ENCODE data around the gene NLRC5.

The NLRC5 gene

DNA sequence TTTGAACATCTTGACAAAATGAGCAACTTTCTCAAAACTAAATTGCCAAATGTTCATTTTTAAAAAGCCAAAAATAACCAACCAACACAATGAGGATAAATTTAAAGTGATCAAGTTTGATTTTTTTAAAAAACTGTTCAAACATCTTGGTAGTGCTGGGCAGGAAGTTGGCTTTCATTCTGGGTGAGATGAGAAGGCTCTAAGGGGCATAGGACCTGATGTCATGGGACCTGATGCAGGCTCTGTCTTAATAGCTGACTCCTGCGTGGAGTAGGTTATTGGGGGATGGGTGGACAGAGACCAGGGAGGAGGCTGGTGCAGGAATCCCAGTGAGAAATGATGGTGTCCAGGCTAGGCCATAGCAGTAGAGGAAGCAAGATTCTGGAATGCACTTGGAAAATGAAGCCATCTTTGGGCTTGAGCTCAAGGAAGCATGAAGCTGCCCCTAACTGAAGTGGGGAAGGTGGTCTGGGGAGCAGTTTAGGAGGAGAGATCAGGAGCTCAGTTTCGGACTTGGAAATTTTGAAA lies 20.4 kb downstream of the NLRC5 start:
- H3K9me2 ChIP-seq (replicated peaks; ENCODE audit: insufficient read depth, low read length): no peaks in the 10 kb centered on the region
- H3K9ac ChIP-seq (ENCODE audit: low read length): no peak overlapping the region
- no peaks in the 10 kb centered on the region for H3K9me3 ChIP-seq (replicated peaks; ENCODE audit: insufficient read depth, low read length)
- no peak for DNase-seq
- H3K27me3 ChIP-seq (replicated peaks; ENCODE audit: insufficient read depth, low read length): no peaks in the 10 kb centered on the region
- H3K4me2 ChIP-seq (ENCODE audit: low read depth, low read length): no peak overlapping the region
- H3K79me2 ChIP-seq (ENCODE audit: low read length): no peaks in the 10 kb centered on the region
- H3K27ac ChIP-seq (ENCODE audit: low read length): no peak overlapping the region
- H3K4me1 ChIP-seq (ENCODE audit: low read length): peaks cover 7% of the 10 kb centered on the region
- no peak overlapping the region for H3K4me3 ChIP-seq (ENCODE audit: low read length)
- H3F3A ChIP-seq (ENCODE audit: insufficient read depth, low read length): peaks cover 10% of the 10 kb centered on the region
- no peak for TF ChIP-seq EZH2 (optimal IDR thresholded peaks at IDR 0.05; ENCODE audit: low read depth, low read length)
- TF ChIP-seq, protein P1, sequence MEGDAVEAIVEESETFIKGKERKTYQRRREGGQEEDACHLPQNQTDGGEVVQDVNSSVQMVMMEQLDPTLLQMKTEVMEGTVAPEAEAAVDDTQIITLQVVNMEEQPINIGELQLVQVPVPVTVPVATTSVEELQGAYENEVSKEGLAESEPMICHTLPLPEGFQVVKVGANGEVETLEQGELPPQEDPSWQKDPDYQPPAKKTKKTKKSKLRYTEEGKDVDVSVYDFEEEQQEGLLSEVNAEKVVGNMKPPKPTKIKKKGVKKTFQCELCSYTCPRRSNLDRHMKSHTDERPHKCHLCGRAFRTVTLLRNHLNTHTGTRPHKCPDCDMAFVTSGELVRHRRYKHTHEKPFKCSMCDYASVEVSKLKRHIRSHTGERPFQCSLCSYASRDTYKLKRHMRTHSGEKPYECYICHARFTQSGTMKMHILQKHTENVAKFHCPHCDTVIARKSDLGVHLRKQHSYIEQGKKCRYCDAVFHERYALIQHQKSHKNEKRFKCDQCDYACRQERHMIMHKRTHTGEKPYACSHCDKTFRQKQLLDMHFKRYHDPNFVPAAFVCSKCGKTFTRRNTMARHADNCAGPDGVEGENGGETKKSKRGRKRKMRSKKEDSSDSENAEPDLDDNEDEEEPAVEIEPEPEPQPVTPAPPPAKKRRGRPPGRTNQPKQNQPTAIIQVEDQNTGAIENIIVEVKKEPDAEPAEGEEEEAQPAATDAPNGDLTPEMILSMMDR (IDR thresholded peaks at IDR 0.05; ENCODE audit: low read length): no peak
- no peak for TF ChIP-seq EZH2phosphoT487 (IDR thresholded peaks at IDR 0.05; ENCODE audit: low read length)
- H3K36me3 ChIP-seq (replicated peaks; ENCODE audit: insufficient read depth, low read length): no peaks in the 10 kb centered on the region
- H4K20me1 ChIP-seq (ENCODE audit: insufficient read depth, low read length): no peaks in the 10 kb centered on the region
- no peak overlapping the region for H2AFZ ChIP-seq (ENCODE audit: low read length)

GRCh38 chr16:57012353-57012752 lies 23.0 kb downstream of the NLRC5 start:
- Histone ChIP-seq H3K4me3 (ENCODE audit: low read length) (no peak overlapping the region), H2AFZ (ENCODE audit: low read length) (no peak overlapping the region), H3K27ac (ENCODE audit: low read length) (no peak overlapping the region), H3K4me1 (ENCODE audit: low read length) (peaks cover 10% of the 10 kb centered on the region), H3F3A (ENCODE audit: insufficient read depth, low read length) (peaks cover 10% of the 10 kb centered on the region), H3K27me3 (replicated peaks; ENCODE audit: insufficient read depth, low read length) (no peaks in the 10 kb centered on the region), H3K4me2 (ENCODE audit: low read depth, low read length) (no peak overlapping the region), H3K9me2 (replicated peaks; ENCODE audit: insufficient read depth, low read length) (no peaks in the 10 kb centered on the region), H3K9ac (ENCODE audit: low read length) (no peak overlapping the region), H3K36me3 (replicated peaks; ENCODE audit: insufficient read depth, low read length) (no peaks in the 10 kb centered on the region), H3K79me2 (ENCODE audit: low read length) (no peaks in the 10 kb centered on the region), H3K9me3 (replicated peaks; ENCODE audit: insufficient read depth, low read length) (no peaks in the 10 kb centered on the region), H4K20me1 (ENCODE audit: insufficient read depth, low read length) (no peaks in the 10 kb centered on the region)
- no peak for DNase-seq
- TF ChIP-seq EZH2phosphoT487 (IDR thresholded peaks at IDR 0.05; ENCODE audit: low read length) (no peak), EZH2 (optimal IDR thresholded peaks at IDR 0.05; ENCODE audit: low read depth, low read length) (no peak)
- TF ChIP-seq, protein P1 (IDR thresholded peaks at IDR 0.05; ENCODE audit: low read length): no peak

DNA sequence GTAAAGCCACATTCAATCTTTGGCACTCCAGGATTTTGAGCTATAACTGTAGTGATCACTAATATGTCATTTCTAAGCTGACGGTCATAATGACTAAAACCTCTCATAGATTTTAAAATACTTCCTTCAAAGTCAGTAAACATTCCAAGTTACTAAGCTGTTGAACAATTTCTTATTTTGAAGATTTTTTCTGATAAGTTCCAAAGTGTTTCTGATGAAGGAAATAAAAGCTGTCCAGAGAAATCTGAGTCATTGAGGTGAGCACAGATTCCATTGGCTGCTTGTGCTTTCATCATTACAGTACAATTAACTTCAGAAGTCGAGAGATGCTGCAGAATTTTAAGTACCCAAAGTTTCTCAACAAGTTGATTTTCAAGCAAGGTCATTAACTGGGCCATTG lies 23.9 kb downstream of the NLRC5 start:
- Histone ChIP-seq H3K4me3 (ENCODE audit: low read length) (no peak overlapping the region), H2AFZ (ENCODE audit: low read length) (no peak overlapping the region), H3K4me2 (ENCODE audit: low read depth, low read length) (no peak overlapping the region), H3K4me1 (ENCODE audit: low read length) (peaks cover 10% of the 10 kb centered on the region), H4K20me1 (ENCODE audit: insufficient read depth, low read length) (no peaks in the 10 kb centered on the region), H3K9ac (ENCODE audit: low read length) (no peak overlapping the region), H3K27ac (ENCODE audit: low read length) (no peak overlapping the region), H3F3A (ENCODE audit: insufficient read depth, low read length) (peaks cover 10% of the 10 kb centered on the region), H3K27me3 (replicated peaks; ENCODE audit: insufficient read depth, low read length) (no peaks in the 10 kb centered on the region), H3K9me2 (replicated peaks; ENCODE audit: insufficient read depth, low read length) (no peaks in the 10 kb centered on the region), H3K79me2 (ENCODE audit: low read length) (no peaks in the 10 kb centered on the region), H3K9me3 (replicated peaks; ENCODE audit: insufficient read depth, low read length) (no peaks in the 10 kb centered on the region), H3K36me3 (replicated peaks; ENCODE audit: insufficient read depth, low read length) (no peaks in the 10 kb centered on the region)
- DNase-seq: no peak
- TF ChIP-seq, protein P1 (IDR thresholded peaks at IDR 0.05; ENCODE audit: low read length): no peak
- TF ChIP-seq EZH2phosphoT487 (IDR thresholded peaks at IDR 0.05; ENCODE audit: low read length) (no peak), EZH2 (optimal IDR thresholded peaks at IDR 0.05; ENCODE audit: low read depth, low read length) (no peak)
